GM12864 (cell line): Measurements from ENCODE around the gene CYS1.
"Not testable (repeated sequence)": the region's sequence is repeated elsewhere in the genome, so short reads cannot be mapped to it uniquely, and the experiment has no call there.

Experiments
- DNase-seq: peaks from one replicate; pipeline ENCODE4 v3.0.0-alpha.2; 2011; ENCODE audit warnings: low read depth
- H3K4me3 ChIP-seq: 2 replicates; pipeline ENCODE4 v1.5.1; 2011; ENCODE audit warnings: mild to moderate bottlenecking, low read depth, low read length, control low read depth
- TF ChIP-seq, protein P1 (sequence below): IDR thresholded peaks from 2 replicates; pipeline ENCODE4 v1.5.1; 2011; ENCODE audit warnings: low read depth, mild to moderate bottlenecking, moderate library complexity, low read length, control low read depth, inconsistent platforms; ENCODE audit errors: missing control alignments

The CYS1 gene

DNA sequence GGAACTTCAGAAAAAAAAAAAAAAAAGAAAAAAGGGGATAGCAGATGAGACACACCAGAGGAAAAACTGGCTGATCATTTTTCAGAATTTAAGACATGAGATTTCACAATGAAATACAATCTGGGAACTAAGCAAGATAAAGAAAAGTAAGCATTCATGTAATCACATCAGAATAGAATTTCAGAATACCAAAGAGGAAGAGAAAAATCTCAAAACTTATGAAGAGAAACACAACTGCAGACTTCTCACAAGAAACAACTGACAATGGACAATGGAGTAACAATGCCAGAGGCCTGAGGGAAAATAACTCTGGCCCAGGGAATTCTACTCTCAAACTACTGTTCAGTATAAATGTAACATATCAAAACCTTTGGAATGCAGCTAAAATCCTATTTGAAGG is 29.1 kb upstream of the CYS1 start:
- DNase-seq = no peak
- TF ChIP-seq, protein P1, sequence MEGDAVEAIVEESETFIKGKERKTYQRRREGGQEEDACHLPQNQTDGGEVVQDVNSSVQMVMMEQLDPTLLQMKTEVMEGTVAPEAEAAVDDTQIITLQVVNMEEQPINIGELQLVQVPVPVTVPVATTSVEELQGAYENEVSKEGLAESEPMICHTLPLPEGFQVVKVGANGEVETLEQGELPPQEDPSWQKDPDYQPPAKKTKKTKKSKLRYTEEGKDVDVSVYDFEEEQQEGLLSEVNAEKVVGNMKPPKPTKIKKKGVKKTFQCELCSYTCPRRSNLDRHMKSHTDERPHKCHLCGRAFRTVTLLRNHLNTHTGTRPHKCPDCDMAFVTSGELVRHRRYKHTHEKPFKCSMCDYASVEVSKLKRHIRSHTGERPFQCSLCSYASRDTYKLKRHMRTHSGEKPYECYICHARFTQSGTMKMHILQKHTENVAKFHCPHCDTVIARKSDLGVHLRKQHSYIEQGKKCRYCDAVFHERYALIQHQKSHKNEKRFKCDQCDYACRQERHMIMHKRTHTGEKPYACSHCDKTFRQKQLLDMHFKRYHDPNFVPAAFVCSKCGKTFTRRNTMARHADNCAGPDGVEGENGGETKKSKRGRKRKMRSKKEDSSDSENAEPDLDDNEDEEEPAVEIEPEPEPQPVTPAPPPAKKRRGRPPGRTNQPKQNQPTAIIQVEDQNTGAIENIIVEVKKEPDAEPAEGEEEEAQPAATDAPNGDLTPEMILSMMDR = no peak

DNA sequence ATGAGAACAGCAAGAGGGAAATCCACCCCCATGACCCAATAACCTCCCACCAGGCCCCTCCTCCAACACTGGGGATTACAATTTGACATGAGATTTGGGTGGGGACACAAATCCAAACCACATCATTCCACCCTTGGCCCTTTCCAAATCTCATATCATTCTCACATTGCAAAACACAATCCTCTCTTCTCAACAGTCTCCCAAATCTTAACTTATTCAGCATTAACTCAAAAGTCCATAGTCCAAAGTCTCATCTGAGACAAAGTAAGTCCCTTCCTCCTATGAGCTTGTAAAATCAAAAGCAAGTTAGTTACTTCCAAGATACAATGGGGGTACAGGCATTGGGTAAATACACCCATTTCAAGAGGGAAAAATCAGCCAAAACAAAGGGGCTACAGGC is 24.7 kb upstream of the CYS1 start:
- not testable (repeated sequence) for H3K4me3 ChIP-seq, DNase-seq

More for the DNA sequence above, 29.1 kb upstream of the CYS1 start:
- no peak overlapping the region for H3K4me3 ChIP-seq

DNA sequence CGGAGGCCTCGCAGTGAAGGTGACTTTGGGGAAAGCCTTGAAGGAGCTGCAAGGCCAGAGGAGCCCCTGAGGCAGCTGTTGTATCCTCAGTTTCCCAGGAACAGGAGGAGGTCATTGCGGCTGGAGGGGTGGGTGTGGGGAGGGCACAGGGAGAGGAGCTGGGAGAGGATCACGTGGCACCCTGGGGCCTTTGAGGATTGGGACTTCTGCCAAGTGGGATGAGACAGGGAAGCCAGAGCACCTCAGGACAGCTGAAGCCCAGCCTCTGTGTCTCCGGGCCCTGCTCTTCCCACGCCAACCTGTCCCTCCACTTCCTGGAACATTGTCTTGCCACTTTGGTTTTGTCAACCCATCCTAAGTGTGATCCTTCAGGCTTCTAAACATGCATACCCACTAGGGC is 23.0 kb upstream of the CYS1 start:
- H3K4me3 ChIP-seq = no peak overlapping the region
- TF ChIP-seq, protein P1 = no peak
- no peak for DNase-seq

DNA sequence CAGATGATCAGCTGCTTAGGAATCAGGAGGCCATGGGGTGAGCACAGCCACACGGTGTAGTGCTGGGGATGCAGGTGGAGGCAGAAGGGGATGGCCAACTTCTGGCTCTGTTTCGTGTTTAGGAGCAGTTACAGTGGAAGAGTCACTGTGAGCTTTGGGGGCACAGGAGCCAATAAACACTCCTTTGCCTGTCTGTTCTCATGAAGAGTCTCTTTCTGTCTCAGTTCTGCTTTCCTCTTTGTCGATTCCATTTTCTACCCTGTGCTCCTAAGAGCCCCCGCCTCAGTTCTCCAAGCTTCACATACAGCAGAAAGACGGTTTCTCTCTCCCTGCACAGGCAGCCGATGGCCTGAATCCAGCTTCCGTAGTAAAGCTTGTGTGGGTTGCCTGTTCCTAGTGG is 21.3 kb upstream of the CYS1 start:
- TF ChIP-seq, protein P1 = no peak
- DNase-seq = no peak

DNA sequence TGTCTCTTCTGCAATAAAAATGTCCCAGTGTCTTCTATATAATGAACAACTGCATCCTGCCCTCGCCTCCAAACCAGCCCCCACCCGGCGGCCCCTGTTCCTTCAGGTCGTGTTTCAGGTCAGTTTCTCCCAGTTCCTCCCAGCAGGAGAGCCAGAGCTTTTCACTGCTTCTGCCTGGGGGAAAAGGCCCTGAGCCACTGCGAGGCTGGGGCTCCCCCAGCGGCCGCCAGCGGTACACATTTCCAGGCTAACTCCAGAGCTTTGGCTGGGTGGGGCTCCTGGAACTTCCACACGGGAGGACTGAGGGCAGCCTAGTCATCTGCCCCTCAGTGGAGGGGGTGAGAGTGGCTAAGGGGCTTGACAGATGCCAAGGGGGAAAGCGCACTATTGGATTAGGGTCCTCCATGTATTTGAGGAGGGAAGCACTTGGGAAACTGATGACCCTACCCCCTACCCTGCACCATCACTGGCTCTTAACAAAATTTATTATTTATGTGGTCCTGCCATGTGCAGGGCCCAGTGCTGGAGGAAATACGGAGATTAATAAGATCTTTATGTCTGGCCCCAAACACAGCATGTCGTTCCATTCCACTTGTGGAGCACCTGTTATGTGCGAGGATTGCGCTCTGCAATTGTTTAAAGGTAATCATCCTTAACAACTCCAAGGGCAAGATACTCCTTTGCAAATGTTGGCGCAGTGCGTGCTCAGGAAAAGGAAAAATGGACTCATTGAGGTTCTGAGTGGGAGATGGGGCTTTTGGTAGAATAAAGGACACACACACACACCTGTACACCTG is 17.3 kb upstream of the CYS1 start:
- no peak overlapping the region for H3K4me3 ChIP-seq
- TF ChIP-seq, protein P1 = peak; percentile 95
- DNase-seq = no peak

More for the DNA sequence above, 21.3 kb upstream of the CYS1 start:
- no peak overlapping the region for H3K4me3 ChIP-seq

DNA sequence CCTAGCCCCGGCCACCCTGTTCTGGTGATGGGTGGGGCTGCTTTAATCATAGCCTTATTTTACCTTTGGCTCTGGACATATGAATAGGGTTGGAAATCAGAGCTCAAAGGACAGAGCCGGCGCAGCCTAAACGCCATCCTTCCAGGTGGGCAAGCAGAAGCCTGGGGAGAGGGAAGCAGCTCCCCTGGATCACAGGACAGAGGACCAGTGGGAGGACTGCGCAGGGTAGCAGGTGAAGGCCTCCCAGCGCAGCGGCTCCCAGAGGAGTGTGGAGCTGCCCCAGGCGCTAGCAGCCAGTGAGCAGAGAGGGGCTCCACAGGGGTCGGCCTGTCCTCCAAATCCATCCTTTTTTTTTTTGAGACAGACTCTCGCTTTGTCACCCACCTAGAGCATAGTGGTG is 16.4 kb upstream of the CYS1 start:
- no peak overlapping the region for H3K4me3 ChIP-seq
- TF ChIP-seq, protein P1 = no peak
- no peak for DNase-seq

DNA sequence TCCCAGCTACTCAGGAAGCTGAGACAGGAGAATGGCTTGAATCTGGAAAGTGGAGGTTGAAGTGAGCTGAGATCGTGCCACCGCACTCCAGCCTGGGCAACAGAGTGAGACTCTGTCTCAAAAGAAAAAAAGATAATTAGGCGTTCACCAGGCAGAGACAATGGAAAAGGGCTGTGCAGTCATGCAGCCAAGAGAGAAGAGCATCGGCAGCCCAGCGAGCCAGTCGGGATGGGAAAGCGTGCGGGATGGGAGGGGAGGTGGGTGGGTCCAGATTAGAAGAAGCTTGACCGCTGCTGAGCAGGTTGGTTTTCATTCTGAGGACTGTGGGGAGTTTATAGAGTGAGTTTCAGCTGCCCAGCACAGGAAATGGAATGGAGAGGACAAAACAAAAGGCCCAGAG is 15.0 kb upstream of the CYS1 start:
- no peak overlapping the region for H3K4me3 ChIP-seq
- TF ChIP-seq, protein P1 = no peak
- no peak for DNase-seq
